Measurements from ENCODE around the gene FPGS.
"Not testable (repeated sequence)": the region's sequence is repeated elsewhere in the genome, so short reads cannot be mapped to it uniquely, and the experiment has no call there.

FPGS gene

GRCh38 chr9:127835991-127836516, 33.4 kb downstream of the FPGS start:
- no peak for DNase-seq (ENCODE audit: insufficient read length, low spot score)
- no peak for FAIRE-seq

- not testable (repeated sequence) for DNase-seq (ENCODE audit: insufficient read length, low spot score); FAIRE-seq
These were observed 33.9 kb downstream of the FPGS start for GRCh38 chr9:127836561-127836960.

- no peak for FAIRE-seq
- no peak for DNase-seq (ENCODE audit: insufficient read length, low spot score)
These were observed 34.7 kb downstream of the FPGS start for GRCh38 chr9:127837346-127837745.

DNA sequence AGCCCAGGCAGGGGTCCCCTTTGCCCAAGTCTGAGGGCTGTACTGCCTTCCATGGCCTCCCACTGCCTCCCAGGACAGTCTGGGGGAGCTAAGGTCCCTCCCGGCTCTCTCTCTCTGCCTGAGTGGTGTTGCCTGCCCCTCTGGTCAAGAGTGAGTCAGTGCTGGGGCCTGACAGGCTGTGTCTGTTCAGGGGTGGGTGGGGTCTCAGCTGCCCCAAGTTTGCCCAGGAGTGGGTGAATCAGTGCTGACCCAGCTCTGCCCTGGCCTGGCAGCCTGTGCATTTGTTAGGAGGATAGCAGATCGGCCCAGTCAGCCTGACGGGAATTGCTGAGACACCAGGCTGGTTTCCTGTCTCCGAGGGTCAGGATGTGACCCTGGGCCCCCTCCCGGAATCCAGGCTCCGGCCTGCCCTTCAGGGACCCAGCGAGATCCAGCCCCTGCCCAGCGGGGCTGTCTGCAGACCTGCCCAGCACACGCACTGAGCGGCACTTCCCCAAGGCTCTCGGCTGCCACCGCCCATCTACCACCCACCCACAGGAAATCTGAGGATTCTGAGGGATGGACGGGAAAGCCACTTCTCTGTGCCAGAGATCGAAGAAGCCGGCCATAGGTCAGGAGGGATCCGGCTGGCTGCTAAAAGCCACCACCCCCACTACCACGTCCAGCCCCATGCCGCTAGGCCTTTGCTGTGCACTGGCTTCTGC, 35.8 kb downstream of the FPGS start:
- DNase-seq (ENCODE audit: insufficient read length, low spot score) (no peak), FAIRE-seq (no peak)

DNA sequence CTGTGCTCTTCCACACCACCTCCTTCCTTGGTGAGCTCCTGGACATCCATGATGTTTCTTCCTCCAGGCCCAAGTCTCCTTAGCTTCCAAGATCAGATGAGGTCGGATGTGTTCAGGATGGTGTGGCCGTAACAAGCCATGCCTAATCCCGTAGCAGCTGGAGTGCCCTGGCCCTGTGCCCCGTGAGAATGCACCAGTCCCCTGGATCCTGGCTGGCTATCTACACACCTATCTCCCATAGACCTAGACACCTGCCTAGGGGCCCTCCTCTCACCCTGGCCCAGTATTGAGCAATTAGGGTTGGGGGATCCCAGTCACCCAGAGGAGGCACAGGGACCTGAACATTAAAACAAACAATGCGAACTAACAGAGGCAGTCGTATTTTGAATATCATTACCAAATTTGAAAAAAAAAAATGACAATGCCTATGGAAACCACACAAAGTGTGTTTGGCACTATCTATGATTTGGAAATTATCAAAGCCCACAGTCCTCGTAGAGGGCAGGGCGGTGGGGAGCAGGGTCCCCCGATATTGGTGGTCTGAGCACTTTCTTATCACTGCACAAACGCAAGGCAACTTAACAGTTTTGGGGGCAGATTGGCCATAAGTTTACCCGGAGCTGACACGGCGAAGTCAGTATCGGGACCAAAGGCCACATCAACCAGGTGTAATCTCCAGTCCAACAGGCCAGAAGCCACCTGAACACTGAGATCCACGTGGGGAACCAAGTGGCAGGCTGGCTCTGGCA, 38.6 kb downstream of the FPGS start:
- no peak for FAIRE-seq
- no peak for DNase-seq (ENCODE audit: insufficient read length, low spot score)

DNA sequence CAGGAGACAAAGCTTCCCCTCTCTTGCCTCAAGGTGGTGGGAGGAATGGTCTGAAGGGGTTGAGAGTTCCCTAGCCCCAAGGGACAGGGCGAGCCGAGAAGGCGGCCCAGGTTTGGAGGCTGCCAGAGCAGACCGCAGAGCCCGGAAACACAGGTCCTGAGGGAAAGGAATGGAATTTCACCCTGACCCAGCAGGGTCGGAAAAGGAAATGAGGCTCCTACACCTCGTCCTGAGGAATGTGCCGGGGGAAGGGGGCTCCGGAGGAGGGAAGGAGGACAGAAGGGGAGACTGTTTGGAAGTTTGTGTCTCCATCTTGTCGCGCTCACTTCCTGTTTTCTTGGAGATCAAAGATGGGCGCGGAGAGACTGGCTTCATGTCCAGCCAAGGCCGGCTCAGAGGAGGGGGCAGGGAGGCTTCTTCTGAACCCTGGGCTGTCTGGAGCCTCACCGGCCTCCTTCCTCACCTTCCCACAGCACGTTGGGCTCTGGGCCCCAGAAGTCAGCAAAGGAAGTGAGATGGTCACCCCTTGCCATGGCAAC, 42.2 kb downstream of the FPGS start:
- DNase-seq (ENCODE audit: insufficient read length, low spot score) (no peak), FAIRE-seq (no peak)

- not testable (repeated sequence) for FAIRE-seq; DNase-seq (ENCODE audit: insufficient read length, low spot score)
These were observed 42.9 kb downstream of the FPGS start for GRCh38 chr9:127845619-127846018.

- no peak for FAIRE-seq
- no peak for DNase-seq (ENCODE audit: insufficient read length, low spot score)
These were observed 43.9 kb downstream of the FPGS start for GRCh38 chr9:127846443-127847177.

DNA sequence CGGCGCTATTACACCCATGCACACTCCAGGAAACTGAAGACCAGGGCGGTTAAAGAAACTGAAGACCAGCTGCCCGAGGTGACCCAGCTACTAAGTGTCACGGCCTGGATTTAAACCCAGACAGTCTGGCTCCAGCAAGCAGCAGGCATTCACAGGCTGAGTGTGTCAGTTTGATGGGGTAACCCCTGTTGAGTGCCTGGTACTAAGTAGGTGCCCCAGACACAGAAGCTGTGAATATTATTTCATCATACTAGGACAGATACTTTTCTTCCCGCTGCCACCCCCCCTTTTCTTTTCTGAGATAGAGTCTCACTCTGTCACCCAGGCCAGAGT, 44.5 kb downstream of the FPGS start:
- DNase-seq (ENCODE audit: insufficient read length, low spot score) (no peak), FAIRE-seq (no peak)

DNA sequence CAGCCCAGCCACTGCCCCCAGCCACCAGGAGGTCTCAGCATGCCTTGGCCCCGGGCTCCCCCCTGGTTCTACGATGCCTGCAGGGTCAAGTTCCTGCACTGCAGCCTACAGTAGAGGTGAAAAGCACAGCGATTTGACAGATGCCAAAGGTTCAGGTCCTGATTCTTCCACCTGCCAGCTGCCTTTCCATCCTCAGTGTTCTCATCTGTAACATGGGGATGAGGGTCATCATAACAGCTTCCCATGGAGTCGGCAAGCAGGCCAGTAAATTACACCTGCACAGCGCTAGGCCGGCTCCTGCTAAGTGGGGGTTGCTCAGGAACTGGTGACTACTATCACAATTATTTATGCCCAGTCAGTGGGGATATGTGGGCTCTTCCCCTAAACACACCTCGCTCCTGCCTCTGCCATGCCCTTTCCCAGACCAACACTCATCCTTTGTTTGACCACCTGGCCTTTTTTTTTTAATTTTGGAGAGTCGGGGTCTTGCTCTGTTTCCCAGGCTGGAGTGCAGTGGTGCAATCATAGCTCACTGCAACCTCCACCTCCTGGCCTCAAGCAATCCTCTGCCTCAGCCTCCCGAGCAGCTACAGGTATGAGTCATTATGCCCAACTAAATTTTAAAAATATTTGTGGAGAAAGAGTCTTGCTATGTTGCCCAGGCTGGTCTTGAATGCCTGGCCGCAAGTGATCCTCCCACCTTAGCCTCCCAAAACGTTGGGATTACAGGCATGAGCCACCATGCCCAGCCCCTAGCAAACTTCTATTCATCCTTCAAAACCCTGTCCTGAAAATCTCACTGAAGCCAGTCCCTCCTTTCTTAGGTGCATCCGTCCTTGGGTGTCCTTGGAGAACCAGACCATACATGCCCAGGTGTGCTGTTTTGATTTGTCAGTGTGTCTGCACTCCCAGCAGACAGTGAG, 45.4 kb downstream of the FPGS start:
- no peak for FAIRE-seq
- DNase-seq (ENCODE audit: insufficient read length, low spot score) = no peak

DNA sequence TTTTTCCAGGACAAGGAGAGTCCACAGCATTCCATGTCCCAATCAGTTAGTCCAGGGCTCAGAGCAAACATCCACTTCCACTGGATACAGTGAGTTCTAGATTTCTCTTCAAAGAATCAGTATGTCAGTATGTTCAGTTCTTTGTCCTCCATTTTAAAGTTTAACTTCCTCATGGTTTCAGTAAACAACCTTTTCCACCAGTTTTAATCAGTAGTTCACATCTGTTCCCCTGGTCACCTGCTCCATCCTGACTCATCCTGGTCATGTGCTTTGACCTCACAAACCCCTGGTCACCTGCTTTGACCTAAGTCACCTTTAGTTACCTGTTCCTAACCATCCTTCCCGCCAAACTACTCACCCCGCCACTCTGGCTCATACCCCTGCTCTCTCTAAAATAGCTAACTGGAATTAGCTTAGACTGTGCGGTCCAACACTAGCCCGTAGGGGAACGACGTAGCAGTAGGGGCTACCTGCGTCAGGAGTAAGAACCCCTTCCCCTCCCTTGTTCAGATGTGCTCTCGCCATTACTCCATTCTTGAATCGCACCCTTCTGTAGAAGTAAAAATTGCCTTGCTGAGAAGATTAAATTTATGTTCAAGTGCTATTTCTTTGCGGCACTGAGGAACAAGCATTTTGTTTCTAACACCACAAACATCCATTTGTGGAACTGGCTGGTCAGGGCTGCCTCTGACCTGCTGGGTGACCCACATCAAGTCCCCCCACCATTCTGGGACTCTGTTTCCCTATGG, 46.2 kb downstream of the FPGS start:
- FAIRE-seq (no peak), DNase-seq (ENCODE audit: insufficient read length, low spot score) (no peak)

GRCh38 chr9:127850286-127850830, 47.7 kb downstream of the FPGS start:
- no peak for DNase-seq (ENCODE audit: insufficient read length, low spot score)
- no peak for FAIRE-seq

GRCh38 chr9:127852829-127853228, 50.1 kb downstream of the FPGS start:
- no peak for FAIRE-seq
- no peak for DNase-seq (ENCODE audit: insufficient read length, low spot score)

- DNase-seq (ENCODE audit: insufficient read length, low spot score) (no peak), FAIRE-seq (peak; percentile 58)
These were observed 50.9 kb downstream of the FPGS start for GRCh38 chr9:127853312-127854183.

DNA sequence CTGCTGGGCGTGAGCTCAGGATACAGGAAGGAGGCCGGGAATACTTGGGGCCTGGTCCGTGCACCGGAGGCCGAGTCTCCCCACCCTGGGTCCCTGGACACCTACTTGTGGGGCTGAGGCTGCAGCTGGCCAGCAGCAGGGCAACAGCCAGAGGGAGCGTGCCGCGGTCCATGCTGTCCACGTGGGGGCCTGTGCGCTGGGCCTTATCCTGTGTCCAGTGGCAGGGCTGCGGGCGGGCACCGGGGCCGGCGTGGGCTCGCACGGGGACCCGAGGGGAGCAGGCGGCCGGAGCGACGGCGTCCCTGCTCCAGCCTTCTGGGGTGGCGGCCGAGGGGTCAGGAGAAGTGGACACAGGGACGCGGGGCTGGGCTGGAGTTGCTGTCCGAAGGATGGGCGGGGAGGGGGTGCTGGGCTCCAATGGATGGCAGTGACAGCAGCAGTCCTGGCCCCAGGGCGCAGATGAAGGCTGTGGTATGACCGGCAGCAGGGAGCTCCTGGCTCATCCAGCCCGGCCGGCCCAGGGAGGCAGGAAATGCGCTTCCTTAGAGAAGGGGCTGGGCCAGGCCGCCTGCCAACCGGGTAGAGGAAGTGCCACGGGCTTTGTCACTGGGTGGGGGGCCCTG, 51.6 kb downstream of the FPGS start, which contains the start of gene ENG:
Gene ENG (minus strand): TSS at position 475 of the 623 bp plus-strand sequence. CDS start 303 bp downstream, at position 172.
- peak; percentile 62 for FAIRE-seq
- no peak for DNase-seq (ENCODE audit: insufficient read length, low spot score)

DNA sequence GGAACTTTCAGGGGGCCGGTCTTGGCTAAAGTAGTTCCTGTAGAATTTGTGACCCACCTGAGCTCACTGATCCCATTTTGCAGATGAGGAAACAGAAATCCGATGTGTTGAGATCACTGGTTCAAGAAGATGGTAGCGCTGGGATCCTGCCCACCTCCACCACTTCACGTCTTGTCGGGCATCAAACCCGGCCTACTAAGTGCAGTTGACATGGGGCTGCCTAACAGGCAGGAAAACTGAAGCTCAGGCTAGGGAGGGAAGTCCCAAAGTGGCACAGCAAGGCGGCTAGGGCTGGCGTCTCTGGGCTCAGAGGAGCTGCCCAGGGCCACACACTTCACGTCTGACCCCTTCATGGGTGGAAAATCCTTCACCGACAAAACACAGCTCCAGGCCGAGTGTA, 52.3 kb downstream of the FPGS start:
- DNase-seq (ENCODE audit: insufficient read length, low spot score) = no peak
- FAIRE-seq = peak; percentile 33

DNA sequence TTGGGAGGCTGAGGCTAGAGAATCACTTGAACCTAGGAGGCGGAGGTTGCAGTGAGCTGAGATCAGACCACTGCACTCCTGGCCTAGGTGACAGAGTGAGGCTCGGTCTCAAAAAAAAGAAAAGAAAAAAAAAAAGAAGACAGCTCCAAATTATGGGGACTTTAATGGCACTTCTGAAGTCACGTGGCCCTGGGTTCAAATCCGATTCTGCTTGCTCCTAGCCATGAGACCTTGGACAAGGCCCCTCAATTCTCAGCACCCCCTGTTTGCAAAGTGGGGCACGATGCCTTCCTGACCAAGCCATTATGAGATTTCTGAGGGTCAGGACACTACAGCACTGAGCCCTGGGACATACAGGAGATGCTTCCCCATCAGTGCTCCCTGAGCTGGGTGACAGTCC, 52.8 kb downstream of the FPGS start:
- DNase-seq (ENCODE audit: insufficient read length, low spot score) = no peak
- FAIRE-seq = no peak

Measured in GM19239 (cell line).